GM12874 (cell line): Measurements from ENCODE around the gene SDSL.

Experiments
- CTCF ChIP-seq: IDR thresholded peaks from 2 replicates; pipeline ENCODE4 v1.5.1; 2011; ENCODE audit warnings: low read depth, mild to moderate bottlenecking, control low read depth, low read length, moderate library complexity; ENCODE audit not compliant: insufficient read depth

Gene SDSL

GRCh38 chr12:113422030-113422885 is at the start of gene SDSL:
Gene SDSL, plus strand, starts transcription at chr12:113422380. Its CDS starts 5,603 bp downstream, at chr12:113427983.
- TF ChIP-seq CTCF = no peak

DNA sequence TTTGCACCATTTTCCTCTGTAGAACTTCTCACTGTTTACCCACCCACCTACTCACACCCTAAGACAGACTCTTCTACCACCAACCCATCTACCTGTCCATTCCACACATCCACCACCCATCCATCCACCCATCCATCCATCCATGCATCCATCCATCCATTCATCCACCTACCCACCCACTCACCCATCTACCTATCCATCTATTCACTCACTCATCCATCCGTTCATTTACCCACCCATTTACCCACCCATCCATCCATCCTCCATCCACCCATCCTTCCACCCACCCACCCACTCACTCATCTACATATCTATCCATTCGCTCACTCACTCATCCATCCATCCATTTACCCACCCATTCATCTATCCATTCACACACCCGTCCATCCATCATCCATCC is 48.7 kb upstream of the SDSL start:
- no peak for TF ChIP-seq CTCF

DNA sequence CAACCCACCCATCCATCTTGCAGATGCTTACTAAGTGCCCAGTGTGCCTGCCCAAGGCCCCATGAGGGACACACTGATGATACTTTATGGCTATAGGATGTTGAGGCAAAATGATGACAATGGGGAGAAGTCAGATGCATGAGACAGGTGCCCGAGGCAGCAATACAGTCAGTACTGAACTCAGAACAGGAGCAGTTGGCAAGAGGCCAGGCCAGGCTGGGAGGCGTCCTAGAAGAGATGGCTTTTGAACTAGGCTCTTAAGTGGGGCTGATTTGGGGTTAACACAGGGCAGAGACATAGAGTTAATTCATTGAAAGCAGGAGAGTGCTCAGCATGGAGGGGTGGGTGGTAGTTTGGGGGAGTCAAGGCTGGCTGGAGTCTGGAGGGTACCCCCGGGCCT is 48.2 kb upstream of the SDSL start:
- TF ChIP-seq CTCF = no peak

- TF ChIP-seq CTCF = no peak
Observed at GRCh38 chr12:113374823-113375428, 47.3 kb upstream of the SDSL start.

DNA sequence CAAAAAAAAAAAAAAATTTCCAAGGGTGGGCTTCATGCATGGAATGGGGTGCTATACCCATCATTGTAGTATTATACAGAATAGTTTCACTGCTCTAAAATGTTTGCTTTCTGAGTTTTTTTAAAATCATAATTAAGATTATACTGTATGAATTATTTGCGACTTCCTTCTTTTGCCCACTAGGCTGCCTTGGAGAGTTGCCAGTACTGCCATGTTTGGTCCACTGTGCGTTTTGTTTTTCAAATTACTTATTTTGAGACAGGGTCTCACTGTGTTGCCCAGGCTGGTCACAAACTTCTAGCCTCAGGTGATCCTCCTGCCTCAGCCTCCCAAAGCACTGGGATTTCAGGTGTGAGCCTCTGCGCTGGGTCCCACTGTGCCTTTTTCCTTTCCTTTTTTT is 43.9 kb upstream of the SDSL start:
- no peak for TF ChIP-seq CTCF

DNA sequence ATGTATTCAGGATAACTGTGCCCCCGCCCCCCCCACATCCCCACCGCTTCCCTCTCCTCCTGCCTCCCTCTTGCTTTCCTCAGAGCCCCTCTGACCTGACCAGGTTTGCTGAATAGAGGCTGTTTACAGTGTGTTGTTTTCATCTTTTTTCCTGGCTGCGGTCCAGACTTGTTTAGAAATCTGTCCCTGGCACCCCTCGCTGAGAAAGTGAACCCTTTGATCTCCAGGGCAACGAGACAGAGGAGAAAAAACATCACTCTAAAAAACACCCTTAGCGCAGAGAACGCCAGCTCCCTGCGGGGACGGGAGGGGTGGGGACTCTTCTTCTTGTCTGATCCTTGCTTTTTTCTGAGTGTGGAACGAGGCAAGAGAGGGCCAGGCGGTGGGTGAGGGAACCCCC is 41.0 kb upstream of the SDSL start:
- no peak for TF ChIP-seq CTCF

DNA sequence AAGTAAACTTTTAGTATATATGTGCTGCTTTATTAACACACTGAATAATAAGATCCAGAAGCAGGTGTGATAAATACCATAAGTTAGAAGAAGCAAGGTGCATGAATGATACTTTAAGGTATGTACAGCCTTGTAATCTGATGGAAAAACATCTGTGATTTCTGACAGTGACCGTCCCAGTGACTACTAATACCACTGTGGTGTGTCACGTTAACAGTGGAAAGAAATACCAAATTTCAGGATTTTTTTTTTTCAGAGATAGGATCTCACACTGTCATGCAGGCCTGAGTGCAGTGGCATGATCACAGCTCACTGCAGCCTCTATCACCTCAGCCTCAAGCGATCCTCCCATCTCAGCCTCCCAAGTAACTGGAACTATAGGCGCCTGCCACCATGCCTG is 40.0 kb upstream of the SDSL start:
- TF ChIP-seq CTCF = no peak
